Activated CD8-positive, alpha-beta memory T cell treated with anti-CD3 and anti-CD28 coated beads for 1 hour (primary cell): Measurements from ENCODE around the gene S100A7A.
A peak's percentile ranks its signal among the peaks of the same experiment; 100 is the strongest.
"Not testable (repeated sequence)": the region's sequence is repeated elsewhere in the genome, so short reads cannot be mapped to it uniquely, and the experiment has no call there.

Experiments
- DNase-seq, 2 donors: peaks; one replicate each; pipeline ENCODE4 v3.0.0-alpha.2; 2020; ENCODE audit warnings: low read depth in 1 of 2; ENCODE audit errors: extremely low read depth in 1 of 2

Gene S100A7A

GRCh38 chr1:153395136-153395685, 21.1 kb upstream of the S100A7A start:
- DNase-seq = no peak

- no peak for DNase-seq
Measured at GRCh38 chr1:153395776-153396175, 20.5 kb upstream of the S100A7A start.

GRCh38 chr1:153396461-153396860, 19.9 kb upstream of the S100A7A start:
- no peak for DNase-seq

- DNase-seq = no peak
Measured at GRCh38 chr1:153397051-153397923, 19.0 kb upstream of the S100A7A start.

- DNase-seq = no peak
Measured at GRCh38 chr1:153397924-153398651, 18.2 kb upstream of the S100A7A start.

- no peak for DNase-seq
Measured at GRCh38 chr1:153399401-153400055, 16.8 kb upstream of the S100A7A start.

GRCh38 chr1:153400244-153400643, 16.1 kb upstream of the S100A7A start:
- no peak for DNase-seq

GRCh38 chr1:153401461-153401860, 14.9 kb upstream of the S100A7A start:
- DNase-seq = no peak

GRCh38 chr1:153402226-153402625, 14.1 kb upstream of the S100A7A start:
- DNase-seq = no peak

- DNase-seq = no peak
Measured at GRCh38 chr1:153403421-153404085, 12.8 kb upstream of the S100A7A start.

- no peak for DNase-seq
Measured at GRCh38 chr1:153404086-153404635, 12.2 kb upstream of the S100A7A start.

GRCh38 chr1:153404768-153405167, 11.6 kb upstream of the S100A7A start:
- DNase-seq = peak in 1 of 2 donors; percentile 23

- not testable (repeated sequence) for DNase-seq
Measured at GRCh38 chr1:153405825-153406599, 10.3 kb upstream of the S100A7A start.

GRCh38 chr1:153407274-153407673, 9.0 kb upstream of the S100A7A start:
- not testable (repeated sequence) for DNase-seq

- DNase-seq = not testable (repeated sequence)
Measured at GRCh38 chr1:153413961-153414360, 2.4 kb upstream of the S100A7A start.

- DNase-seq = no peak
Measured at GRCh38 chr1:153417136-153417888, 992 bp downstream of the S100A7A start.

- DNase-seq = not testable (repeated sequence)
Measured at GRCh38 chr1:153418758-153419435, 2.6 kb downstream of the S100A7A start.

GRCh38 chr1:153419436-153419793, 3.1 kb downstream of the S100A7A start:
- DNase-seq = not testable (repeated sequence)
